ENCODE results near the gene FAM149B1.

DNA sequence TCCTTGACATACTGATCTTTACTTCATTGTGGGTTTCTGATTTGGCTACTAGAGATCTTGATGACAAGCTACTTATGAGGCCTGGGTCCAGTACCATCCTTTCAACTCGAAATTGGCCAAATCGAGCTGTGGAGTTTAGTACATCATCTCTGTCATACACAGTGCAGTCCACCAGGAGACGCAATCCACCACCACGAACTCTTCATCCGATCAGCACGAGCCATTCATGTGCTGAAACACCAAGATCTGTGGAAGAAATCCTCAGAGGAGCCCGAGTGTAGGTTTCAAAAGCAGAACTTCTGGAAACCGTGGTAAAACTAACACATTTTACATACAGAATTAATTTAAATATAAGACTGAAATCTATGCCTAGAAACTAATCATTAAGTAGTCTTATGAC, 65.0 kb downstream of the FAM149B1 start:
- no peak for TF ChIP-seq TAF1 (IDR thresholded peaks at IDR 0.05; ENCODE audit: borderline replicate concordance, insufficient read depth, low read length)
- TF ChIP-seq, protein P1, sequence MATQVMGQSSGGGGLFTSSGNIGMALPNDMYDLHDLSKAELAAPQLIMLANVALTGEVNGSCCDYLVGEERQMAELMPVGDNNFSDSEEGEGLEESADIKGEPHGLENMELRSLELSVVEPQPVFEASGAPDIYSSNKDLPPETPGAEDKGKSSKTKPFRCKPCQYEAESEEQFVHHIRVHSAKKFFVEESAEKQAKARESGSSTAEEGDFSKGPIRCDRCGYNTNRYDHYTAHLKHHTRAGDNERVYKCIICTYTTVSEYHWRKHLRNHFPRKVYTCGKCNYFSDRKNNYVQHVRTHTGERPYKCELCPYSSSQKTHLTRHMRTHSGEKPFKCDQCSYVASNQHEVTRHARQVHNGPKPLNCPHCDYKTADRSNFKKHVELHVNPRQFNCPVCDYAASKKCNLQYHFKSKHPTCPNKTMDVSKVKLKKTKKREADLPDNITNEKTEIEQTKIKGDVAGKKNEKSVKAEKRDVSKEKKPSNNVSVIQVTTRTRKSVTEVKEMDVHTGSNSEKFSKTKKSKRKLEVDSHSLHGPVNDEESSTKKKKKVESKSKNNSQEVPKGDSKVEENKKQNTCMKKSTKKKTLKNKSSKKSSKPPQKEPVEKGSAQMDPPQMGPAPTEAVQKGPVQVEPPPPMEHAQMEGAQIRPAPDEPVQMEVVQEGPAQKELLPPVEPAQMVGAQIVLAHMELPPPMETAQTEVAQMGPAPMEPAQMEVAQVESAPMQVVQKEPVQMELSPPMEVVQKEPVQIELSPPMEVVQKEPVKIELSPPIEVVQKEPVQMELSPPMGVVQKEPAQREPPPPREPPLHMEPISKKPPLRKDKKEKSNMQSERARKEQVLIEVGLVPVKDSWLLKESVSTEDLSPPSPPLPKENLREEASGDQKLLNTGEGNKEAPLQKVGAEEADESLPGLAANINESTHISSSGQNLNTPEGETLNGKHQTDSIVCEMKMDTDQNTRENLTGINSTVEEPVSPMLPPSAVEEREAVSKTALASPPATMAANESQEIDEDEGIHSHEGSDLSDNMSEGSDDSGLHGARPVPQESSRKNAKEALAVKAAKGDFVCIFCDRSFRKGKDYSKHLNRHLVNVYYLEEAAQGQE (IDR thresholded peaks at IDR 0.05; ENCODE audit: insufficient read depth in 1 of 2, low read depth in 2 of 2, low read length in 2 of 2), result no peak
